Measurements from ENCODE around the gene DUS2. TPM values are rescaled to one million over a fixed set of nuclear protein-coding genes. Genes with fewer than 3 reads are reported as not detected.

Gene DUS2
- total and polyA plus RNA-seq, 7 donors, result 3.6 to 17.3 (median 6.6) TPM

DNA sequence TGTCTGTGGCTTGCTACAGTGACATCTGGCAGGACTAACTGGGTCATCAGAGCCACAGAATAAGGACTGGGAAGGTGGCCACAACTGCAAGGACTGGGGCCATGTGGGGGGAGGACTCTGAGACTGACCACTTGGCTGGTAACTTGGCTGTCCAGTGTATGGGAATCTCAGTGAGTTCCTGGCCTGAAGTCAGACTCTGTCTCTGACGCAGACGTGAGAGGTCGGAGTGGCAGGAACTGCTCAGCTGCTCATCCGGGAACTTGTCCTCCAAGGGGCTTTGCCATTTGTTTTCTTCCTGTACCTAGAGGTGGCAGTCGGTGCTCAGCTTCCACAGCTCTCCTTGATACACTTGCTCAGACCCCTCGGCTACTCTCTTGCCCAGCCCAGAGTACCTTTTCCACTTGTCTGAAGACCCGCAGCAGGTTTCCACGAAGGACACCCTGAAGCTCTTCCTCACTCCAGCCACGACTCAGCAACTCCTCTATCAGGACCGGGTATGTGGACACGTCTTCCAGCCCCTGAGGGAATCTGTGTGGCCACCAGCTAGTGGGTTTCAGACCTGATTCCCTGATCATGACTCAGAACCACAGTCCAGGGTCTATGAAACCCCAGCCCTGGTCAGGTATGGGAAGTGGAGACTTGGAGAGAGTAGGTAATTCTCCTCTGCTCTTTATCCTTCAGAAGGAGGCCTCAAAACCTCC is 35.5 kb upstream of the DUS2 start:
- TF ChIP-seq EP300 (IDR thresholded peaks at IDR 0.05) (no peak), POLR2A (IDR thresholded peaks at IDR 0.05) (no peak), POLR2AphosphoS5 (IDR thresholded peaks at IDR 0.05) (no peak)
- TF ChIP-seq, protein P1, sequence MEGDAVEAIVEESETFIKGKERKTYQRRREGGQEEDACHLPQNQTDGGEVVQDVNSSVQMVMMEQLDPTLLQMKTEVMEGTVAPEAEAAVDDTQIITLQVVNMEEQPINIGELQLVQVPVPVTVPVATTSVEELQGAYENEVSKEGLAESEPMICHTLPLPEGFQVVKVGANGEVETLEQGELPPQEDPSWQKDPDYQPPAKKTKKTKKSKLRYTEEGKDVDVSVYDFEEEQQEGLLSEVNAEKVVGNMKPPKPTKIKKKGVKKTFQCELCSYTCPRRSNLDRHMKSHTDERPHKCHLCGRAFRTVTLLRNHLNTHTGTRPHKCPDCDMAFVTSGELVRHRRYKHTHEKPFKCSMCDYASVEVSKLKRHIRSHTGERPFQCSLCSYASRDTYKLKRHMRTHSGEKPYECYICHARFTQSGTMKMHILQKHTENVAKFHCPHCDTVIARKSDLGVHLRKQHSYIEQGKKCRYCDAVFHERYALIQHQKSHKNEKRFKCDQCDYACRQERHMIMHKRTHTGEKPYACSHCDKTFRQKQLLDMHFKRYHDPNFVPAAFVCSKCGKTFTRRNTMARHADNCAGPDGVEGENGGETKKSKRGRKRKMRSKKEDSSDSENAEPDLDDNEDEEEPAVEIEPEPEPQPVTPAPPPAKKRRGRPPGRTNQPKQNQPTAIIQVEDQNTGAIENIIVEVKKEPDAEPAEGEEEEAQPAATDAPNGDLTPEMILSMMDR (IDR thresholded peaks at IDR 0.05), result no peak
- H3K27ac ChIP-seq, result no peak overlapping the region
- no peaks in the 10 kb centered on the region for H3K27me3 ChIP-seq
- H3K4me3 ChIP-seq, result no peak overlapping the region
- 79 to 86% methylated on average over 11 of the region's 11 CpGs for WGBS, 2 donors
- DNase-seq, result no peak
- intact Hi-C loops (cut with DNase I), result no loop called here
- H3K36me3 ChIP-seq, result no peaks in the 10 kb centered on the region
- H3K4me1 ChIP-seq, result no peaks in the 10 kb centered on the region
- no peaks in the 10 kb centered on the region for H3K9me3 ChIP-seq

DNA sequence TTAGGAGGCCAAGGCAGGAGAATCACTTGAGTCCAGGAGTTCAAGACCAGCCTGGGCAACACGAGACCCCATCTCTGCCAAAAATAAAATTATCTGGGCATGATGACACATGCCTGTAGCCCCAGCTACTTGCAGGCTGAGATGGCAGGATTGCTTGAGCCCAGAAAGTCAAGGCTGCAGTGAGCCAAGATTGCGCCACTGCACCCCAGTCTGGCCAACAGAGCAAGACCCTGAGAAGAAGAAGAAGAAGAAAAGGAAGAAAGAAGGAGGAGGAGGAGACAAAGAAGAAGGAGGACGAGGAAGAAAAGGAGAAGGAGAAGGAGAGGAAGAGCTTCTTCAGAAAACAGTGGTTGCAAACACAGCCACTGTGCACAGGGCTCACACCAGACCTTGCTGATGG is 34.4 kb upstream of the DUS2 start:
- intact Hi-C loops (cut with DNase I), result no loop called here
- Histone ChIP-seq H3K9me3 (no peaks in the 10 kb centered on the region), H3K36me3 (no peaks in the 10 kb centered on the region), H3K4me1 (peaks cover 0 to 10% (median 10%) of the 10 kb centered on the region in 4 donors), H3K4me3 (no peak overlapping the region), H3K27ac (no peak overlapping the region), H3K27me3 (no peaks in the 10 kb centered on the region)
- 80 to 87% methylated on average over 3 of the region's 3 CpGs for WGBS, 2 donors
- DNase-seq, result no peak
- TF ChIP-seq POLR2A (IDR thresholded peaks at IDR 0.05) (no peak), POLR2AphosphoS5 (IDR thresholded peaks at IDR 0.05) (no peak), EP300 (IDR thresholded peaks at IDR 0.05) (no peak)
- TF ChIP-seq, protein P1 (IDR thresholded peaks at IDR 0.05), result no peak

DNA sequence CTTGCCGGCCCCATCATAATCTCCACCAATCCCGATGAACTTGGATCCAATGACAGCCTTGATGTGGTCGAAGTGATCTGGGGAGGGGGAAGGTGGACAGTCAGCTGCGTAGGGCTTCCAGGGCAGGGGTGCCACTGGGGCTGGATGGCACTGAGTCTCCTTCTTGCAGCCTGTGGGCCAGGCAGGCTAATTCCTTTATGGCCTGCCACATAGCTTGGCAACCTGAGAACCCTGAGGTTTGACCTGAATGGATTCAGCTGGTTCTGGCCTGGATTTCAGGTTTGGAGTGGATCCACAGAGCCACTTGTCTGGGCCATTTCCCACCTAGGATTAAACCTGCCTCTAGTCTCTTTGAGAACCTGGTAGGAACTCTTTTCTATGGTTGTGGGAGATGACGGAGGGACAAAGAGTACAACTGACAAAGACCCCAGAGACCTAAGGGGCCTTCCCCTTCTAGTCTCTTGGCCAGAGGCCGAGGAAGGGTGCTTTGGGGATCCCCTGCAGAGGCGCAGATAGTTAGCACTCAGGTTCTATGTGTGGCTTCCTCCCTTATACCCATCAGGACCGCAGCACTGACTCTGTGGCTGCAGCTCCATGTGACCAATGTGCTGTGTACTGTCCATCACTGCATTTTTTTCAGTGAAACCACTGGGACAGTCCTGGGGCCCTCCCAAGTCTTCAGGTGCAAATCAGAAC is 33.6 kb upstream of the DUS2 start:
- no peaks in the 10 kb centered on the region for H3K9me3 ChIP-seq
- no peak overlapping the region for H3K4me3 ChIP-seq
- DNase-seq, result no peak
- intact Hi-C loops (cut with DNase I), result loop anchor here (5.0 kb wide), 1 partner anchor 53 kb away; no protein-coding TSS in a partner anchor
- H3K27me3 ChIP-seq, result no peaks in the 10 kb centered on the region
- peaks cover 0 to 12% (median 11%) of the 10 kb centered on the region in 4 donors for H3K4me1 ChIP-seq
- no peaks in the 10 kb centered on the region for H3K36me3 ChIP-seq
- no peak overlapping the region for H3K27ac ChIP-seq
- TF ChIP-seq, protein P1 (IDR thresholded peaks at IDR 0.05), result no peak
- TF ChIP-seq EP300 (IDR thresholded peaks at IDR 0.05) (no peak), POLR2A (IDR thresholded peaks at IDR 0.05) (no peak), POLR2AphosphoS5 (IDR thresholded peaks at IDR 0.05) (no peak)
- WGBS, 2 donors, result 84 to 88% methylated on average over 8 of the region's 8 CpGs

GRCh38 chr16:67990018-67990386 is 33.1 kb upstream of the DUS2 start:
- 88 to 91% methylated on average over 6 of the region's 6 CpGs for WGBS, 2 donors

More at GRCh38 chr16:67990018-67990386, 33.1 kb upstream of the DUS2 start:
- Histone ChIP-seq H3K27ac (no peak overlapping the region), H3K36me3 (no peaks in the 10 kb centered on the region), H3K4me1 (peaks cover 0 to 12% (median 11%) of the 10 kb centered on the region in 4 donors), H3K9me3 (no peaks in the 10 kb centered on the region), H3K27me3 (no peaks in the 10 kb centered on the region), H3K4me3 (no peak overlapping the region)
- TF ChIP-seq EP300 (IDR thresholded peaks at IDR 0.05) (no peak), POLR2A (IDR thresholded peaks at IDR 0.05) (no peak), POLR2AphosphoS5 (IDR thresholded peaks at IDR 0.05) (no peak)
- TF ChIP-seq, protein P1 (IDR thresholded peaks at IDR 0.05), result no peak
- intact Hi-C loops (cut with DNase I), result loop anchor here (5.0 kb wide), 1 partner anchor 52 kb away; no protein-coding TSS in a partner anchor
- no peak for DNase-seq

Data from sigmoid colon (tissue), 7 donors.